ENCODE measurements around the gene ARID5B.
A peak's percentile ranks its signal among the peaks of the same experiment; 100 is the strongest.
"Not testable (repeated sequence)": the region's sequence is repeated elsewhere in the genome, so short reads cannot be mapped to it uniquely, and the experiment has no call there.

The ARID5B gene

GRCh38 chr10:61859786-61860185, 41.7 kb upstream of the ARID5B start:
- Histone ChIP-seq H3K27me3 (ENCODE audit: control insufficient read depth, insufficient read depth, low read length) (no peaks in the 10 kb centered on the region), H3K4me3 (ENCODE audit: low read depth, low read length) (no peak overlapping the region), H3K36me3 (ENCODE audit: control insufficient read depth, insufficient read depth, low read length) (no peaks in the 10 kb centered on the region), H3K9me3 (ENCODE audit: control insufficient read depth, low read length) (no peaks in the 10 kb centered on the region), H2AFZ (no peak overlapping the region), H3K27ac (no peak overlapping the region), H3K4me2 (ENCODE audit: low read length) (no peak overlapping the region), H3K9ac (no peak overlapping the region), H3K79me2 (no peaks in the 10 kb centered on the region), H3K4me1 (no peaks in the 10 kb centered on the region)
- no peak for TF ChIP-seq CTCF (IDR thresholded peaks at IDR 0.05)

- no peak for TF ChIP-seq CTCF (IDR thresholded peaks at IDR 0.05)
- H3K36me3 ChIP-seq (ENCODE audit: control insufficient read depth, insufficient read depth, low read length) = no peaks in the 10 kb centered on the region
- H3K27me3 ChIP-seq (ENCODE audit: control insufficient read depth, insufficient read depth, low read length) = no peaks in the 10 kb centered on the region
- no peak overlapping the region for H2AFZ ChIP-seq
- no peak overlapping the region for H3K4me2 ChIP-seq (ENCODE audit: low read length)
- no peaks in the 10 kb centered on the region for H3K4me1 ChIP-seq
- no peaks in the 10 kb centered on the region for H3K9me3 ChIP-seq (ENCODE audit: control insufficient read depth, low read length)
- H3K4me3 ChIP-seq (ENCODE audit: low read depth, low read length) = no peak overlapping the region
- H3K79me2 ChIP-seq = no peaks in the 10 kb centered on the region
- H3K9ac ChIP-seq = no peak overlapping the region
- no peak overlapping the region for H3K27ac ChIP-seq
Observed at GRCh38 chr10:61860964-61861758, 40.3 kb upstream of the ARID5B start.

GRCh38 chr10:61863981-61864380, 37.5 kb upstream of the ARID5B start:
- Histone ChIP-seq H3K4me1 (no peaks in the 10 kb centered on the region), H3K4me3 (ENCODE audit: low read depth, low read length) (no peak overlapping the region), H2AFZ (no peak overlapping the region), H3K36me3 (ENCODE audit: control insufficient read depth, insufficient read depth, low read length) (no peaks in the 10 kb centered on the region), H3K4me2 (ENCODE audit: low read length) (no peak overlapping the region), H3K9ac (no peak overlapping the region), H3K27ac (no peak overlapping the region), H3K27me3 (ENCODE audit: control insufficient read depth, insufficient read depth, low read length) (no peaks in the 10 kb centered on the region), H3K79me2 (no peaks in the 10 kb centered on the region), H3K9me3 (ENCODE audit: control insufficient read depth, low read length) (no peaks in the 10 kb centered on the region)
- no peak for TF ChIP-seq CTCF (IDR thresholded peaks at IDR 0.05)

GRCh38 chr10:61866700-61867368, 34.7 kb upstream of the ARID5B start:
- Histone ChIP-seq H2AFZ (peak overlapping the region; percentile 76), H3K36me3 (ENCODE audit: control insufficient read depth, insufficient read depth, low read length) (no peaks in the 10 kb centered on the region), H3K9ac (no peak overlapping the region), H3K9me3 (ENCODE audit: control insufficient read depth, low read length) (no peaks in the 10 kb centered on the region), H3K79me2 (no peaks in the 10 kb centered on the region), H3K4me1 (no peaks in the 10 kb centered on the region), H3K4me2 (ENCODE audit: low read length) (no peak overlapping the region), H3K4me3 (ENCODE audit: low read depth, low read length) (no peak overlapping the region), H3K27ac (no peak overlapping the region), H3K27me3 (ENCODE audit: control insufficient read depth, insufficient read depth, low read length) (no peaks in the 10 kb centered on the region)
- no peak for TF ChIP-seq CTCF (IDR thresholded peaks at IDR 0.05)

GRCh38 chr10:61867374-61867773, 34.1 kb upstream of the ARID5B start:
- H3K9me3 ChIP-seq (ENCODE audit: control insufficient read depth, low read length); H3K79me2 ChIP-seq; H3K27me3 ChIP-seq (ENCODE audit: control insufficient read depth, insufficient read depth, low read length); H3K36me3 ChIP-seq (ENCODE audit: control insufficient read depth, insufficient read depth, low read length); H3K9ac ChIP-seq; H3K4me3 ChIP-seq (ENCODE audit: low read depth, low read length); H3K4me1 ChIP-seq; H3K27ac ChIP-seq; H3K4me2 ChIP-seq (ENCODE audit: low read length): not testable (repeated sequence)
- peak overlapping the region; percentile 76 for H2AFZ ChIP-seq

Data from parathyroid adenoma (tissue), 2 donors.